GM18858 (cell line): ENCODE data around the gene SYNPO2.
"Not testable (repeated sequence)": the region's sequence is repeated elsewhere in the genome, so short reads cannot be mapped to it uniquely, and the experiment has no call there.

ENCODE experiments used
- ATAC-seq: cut with Tn5 transposase; IDR thresholded peaks from one replicate; pipeline ENCODE4 v1.9.1; 2021; ENCODE audit not compliant: unreplicated experiment

The SYNPO2 gene

DNA sequence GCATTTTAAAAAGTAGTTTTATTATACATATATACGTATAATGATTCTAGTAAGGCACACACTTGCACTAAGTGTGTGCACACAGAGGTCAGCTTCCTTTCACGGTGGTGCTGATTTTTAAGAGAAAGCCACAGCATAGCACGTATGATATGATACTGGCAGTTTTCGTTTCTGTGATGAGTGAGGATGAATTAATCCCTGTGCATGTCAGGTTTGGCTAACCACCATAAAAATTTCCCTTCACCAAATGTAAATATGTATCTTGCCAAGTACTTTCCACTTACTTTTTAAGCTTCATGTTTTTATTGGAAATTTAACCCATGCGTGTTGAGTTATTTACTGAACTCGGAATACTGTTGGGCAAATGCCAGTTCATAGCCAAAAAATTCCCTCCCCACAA is 84.6 kb downstream of the SYNPO2 start:
- ATAC-seq: no peak

GRCh38 chr4:118974758-118975157 is 86.1 kb downstream of the SYNPO2 start:
- no peak for ATAC-seq

- no peak for ATAC-seq
These were observed 87.0 kb downstream of the SYNPO2 start for GRCh38 chr4:118975449-118976192.

DNA sequence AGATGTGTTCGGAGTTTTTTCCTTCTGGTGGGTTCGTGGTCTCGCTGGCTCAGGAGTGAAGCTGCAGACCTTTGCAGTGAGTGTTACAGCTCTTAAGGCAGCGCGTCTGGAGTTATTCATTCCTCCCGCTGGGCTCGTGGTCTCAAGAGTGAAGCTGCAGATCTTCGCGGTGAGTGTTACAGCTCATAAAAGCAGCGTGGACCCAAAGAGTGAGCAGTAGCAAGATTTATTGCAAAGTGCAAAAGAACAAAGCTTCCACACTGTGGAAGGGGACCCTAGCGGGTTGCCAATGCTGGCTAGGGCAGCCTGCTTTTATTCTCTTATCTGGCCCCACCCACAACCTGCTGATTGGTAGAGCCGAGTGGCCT is 87.5 kb downstream of the SYNPO2 start:
- ATAC-seq: not testable (repeated sequence)

DNA sequence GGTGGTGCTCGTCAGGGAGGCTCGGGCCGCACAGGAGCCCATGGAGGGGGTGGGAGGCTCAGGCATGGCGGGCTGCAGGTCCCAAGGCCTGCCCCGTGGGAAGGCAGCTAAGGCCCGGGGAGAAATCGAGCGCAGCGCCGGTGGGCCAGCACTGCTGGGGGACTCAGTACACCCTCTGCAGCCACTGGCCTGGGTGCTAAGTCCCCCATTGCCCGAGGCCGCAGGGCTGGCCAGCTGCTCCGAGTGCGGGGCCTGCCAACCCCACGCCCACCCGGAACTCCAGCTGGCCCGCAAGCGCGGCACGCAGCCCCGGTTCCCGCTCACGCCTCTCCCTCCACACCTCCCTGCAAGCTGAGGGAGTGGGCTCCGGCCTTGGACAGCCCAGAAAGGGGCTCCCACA is 88.4 kb downstream of the SYNPO2 start:
- not testable (repeated sequence) for ATAC-seq

DNA sequence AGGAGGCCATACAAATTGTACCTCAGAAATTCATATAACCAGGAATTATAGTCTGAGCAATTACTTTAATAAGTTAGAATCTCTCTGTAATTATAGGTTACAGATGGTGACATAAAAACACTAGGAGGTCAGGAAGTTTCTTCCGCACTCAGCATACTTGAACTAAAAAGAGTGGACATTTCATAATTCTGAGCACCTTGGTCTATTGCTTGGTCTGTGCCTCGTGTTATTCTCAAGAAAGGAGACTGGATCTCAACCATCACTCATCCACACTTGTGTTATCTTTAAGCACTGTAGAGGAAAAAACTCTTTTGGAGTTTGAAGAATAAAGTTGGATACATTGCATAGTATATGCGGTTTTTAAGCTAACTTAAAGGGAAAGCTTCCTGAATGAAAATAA is 91.1 kb downstream of the SYNPO2 start:
- ATAC-seq: no peak

DNA sequence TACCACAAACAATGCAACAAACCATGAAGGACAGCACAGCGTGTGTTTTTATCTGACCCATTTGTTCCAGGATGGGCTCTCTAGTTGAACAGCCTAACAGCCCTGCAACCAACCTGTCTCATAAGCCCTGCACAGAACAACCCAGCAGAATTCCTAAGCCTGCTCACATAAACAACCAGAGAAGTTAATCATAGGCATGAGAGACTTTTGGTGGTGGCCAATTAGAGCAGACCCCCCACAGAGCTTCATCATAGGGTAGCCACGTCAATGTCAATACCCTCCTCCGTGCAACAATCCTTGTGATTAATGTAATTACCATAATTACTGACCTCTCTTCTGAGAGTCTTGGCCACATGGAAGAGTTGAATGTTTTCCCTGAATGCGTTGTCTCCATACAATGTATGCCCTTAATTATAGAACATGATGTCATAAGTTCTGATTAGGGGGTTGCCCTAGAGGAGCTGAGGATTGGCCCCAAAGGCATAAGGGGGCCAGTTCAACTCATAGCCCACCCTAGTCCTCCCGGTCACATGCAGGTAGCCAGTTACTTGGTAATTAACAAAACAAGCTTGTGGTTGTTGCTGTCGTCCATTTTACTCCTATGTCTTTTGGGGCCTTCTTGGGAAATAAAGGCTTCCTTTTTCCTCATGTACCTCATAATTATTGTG is 92.7 kb downstream of the SYNPO2 start:
- ATAC-seq: no peak

GRCh38 chr4:118981839-118982381 is 93.3 kb downstream of the SYNPO2 start:
- ATAC-seq: peak; percentile 85

- no peak for ATAC-seq
These were observed 94.6 kb downstream of the SYNPO2 start for GRCh38 chr4:118983293-118983692.

DNA sequence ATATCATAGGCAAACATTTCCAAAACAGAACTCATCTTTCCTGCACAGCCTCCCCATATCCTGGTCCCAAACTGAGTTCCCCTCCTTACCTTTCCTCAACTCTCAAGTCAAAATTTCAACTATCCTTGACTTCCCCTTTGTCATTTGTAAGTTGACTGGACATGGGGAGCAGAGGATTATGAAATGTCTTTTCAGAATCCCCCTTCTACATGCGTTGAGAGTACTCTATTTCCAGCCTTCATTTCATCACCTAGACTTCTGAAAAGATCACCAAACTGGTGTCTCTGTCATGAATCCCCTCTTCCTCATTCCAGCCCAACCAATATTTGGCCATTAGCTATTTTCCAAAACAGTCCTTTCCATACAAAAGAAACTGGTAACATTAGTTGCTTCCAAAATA is 95.2 kb downstream of the SYNPO2 start:
- no peak for ATAC-seq

DNA sequence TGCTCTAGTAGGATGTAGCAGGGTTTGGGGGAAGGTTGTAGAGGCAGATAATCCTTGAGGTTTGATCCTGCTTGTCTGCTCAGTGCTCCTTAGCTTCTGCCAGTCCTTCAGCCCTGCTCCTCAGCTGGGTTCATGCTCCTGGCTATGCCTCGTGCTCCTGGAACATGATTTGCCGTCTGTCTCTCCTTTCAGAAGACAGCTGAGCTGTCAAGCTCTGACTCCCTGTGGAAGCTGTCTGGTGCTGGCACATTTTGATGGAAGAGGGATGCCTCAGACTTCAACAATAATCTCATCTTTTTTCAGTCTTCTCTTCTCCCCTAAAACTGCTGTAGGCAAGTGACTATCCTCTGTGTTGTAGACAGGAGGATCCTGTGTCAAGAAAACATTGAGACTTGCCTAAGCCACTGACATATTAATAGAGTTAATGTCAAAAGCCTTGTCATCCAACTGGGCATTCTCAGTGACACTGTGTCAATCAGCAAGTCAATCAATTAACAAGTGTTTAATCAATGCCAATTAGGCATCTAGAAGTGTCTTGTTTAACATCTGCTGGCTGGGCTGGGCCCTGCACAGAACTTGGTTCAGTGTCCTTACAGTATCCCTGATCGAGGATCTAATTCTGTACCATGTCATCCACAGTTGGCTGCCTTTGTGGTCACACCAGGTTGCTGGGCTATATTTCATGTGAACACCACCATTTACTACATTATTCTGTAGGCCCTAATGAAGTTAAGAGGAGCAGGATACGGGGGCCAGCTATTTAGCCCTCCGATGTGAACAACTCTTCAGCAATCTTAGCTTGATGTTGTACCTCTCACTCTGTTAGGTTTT is 96.7 kb downstream of the SYNPO2 start:
- ATAC-seq: no peak

- ATAC-seq: no peak
These were observed 99.4 kb downstream of the SYNPO2 start for GRCh38 chr4:118987959-118988634.

DNA sequence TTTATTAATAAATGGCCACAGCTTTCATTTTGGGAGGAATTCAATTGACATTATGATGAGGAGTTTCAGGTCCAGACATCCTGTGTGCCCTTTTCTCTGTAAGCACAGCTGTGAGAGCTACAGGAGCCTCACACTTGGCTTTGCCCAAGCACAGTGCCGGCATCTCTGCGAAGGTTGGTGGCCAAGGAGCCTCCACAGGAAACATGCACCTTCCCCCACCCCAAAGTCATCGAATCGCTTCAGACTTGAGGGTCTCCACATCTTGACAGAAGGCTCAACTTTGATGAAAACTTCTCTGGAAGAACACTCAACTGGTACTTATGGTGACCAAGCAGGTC is 100.0 kb downstream of the SYNPO2 start:
- no peak for ATAC-seq

- no peak for ATAC-seq
These were observed 100.7 kb downstream of the SYNPO2 start for GRCh38 chr4:118989098-118990080.

- ATAC-seq: no peak
These were observed 103.0 kb downstream of the SYNPO2 start for GRCh38 chr4:118991686-118992085.

DNA sequence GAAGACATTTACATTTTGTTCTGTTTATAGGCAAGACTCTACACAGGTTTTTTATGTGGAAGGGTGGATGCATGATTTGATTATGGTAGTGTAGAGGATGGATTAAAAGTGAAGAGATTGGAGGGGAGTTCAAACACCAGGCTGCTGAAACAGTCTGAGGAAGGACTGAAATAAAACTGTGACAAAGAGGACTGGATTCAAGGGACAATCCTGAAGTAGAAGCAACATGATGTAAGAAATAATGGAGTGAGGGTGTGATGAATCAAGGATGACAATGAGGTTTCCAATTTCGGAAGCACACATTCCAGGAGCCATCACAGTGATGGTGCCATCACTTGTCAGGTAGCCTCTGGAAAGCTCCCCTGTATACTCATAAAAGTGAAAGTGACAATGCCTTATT is 103.5 kb downstream of the SYNPO2 start:
- no peak for ATAC-seq

GRCh38 chr4:118993333-118993732 is 104.7 kb downstream of the SYNPO2 start:
- ATAC-seq: no peak

DNA sequence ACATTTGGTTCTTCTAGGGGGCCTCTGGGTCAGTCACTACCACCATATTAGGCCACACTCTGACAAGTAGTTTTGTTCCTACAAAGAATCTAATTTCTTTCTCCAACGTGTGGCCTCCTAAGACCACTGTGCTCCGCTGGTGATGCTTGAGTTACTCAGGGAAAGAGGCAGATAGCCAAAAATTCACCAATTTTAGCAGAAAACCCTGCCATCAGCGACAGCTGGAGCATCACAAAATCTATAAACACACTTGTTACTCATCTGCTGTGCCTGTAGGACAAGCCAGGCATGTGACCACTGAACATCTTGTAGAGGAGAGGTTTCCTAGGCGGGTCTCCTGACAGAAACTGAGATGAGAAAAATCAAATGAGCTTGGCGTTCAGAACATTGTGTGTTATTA is 105.4 kb downstream of the SYNPO2 start:
- ATAC-seq: no peak

DNA sequence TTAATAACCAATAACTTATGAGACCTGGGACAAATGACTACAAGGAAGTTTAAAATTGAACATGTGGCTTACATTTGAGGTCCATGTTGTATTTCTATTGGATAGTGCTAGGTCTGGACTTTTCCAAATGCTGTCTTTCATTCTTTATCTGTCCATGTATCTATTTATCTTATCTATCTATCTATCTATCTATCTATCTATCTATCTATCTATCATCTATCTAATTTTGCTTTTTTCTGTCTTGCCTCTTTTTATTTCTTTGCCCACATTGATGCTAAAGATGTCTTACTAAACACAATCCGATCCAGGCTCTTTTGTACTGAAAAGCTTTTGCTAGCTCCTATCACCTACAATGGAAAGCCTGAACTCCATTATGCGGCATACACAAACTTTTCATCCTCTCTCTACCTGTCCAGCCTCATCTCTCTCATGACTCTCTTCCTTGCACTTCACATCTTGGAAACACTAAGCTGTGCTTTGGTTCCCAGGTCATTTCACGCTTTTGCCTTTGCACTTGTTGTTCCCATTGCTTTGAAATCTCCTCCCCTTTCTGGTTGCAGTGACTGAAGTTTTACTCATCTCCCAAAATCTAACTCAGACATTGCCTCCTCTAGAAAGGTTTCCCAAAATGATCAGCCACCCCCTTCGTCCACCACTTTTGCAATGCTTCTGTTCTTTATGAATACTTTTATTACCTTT is 107.2 kb downstream of the SYNPO2 start:
- no peak for ATAC-seq
